GM12892 (cell line): Measurements from ENCODE around the gene KLHL2.
"Not testable (repeated sequence)": the region's sequence is repeated elsewhere in the genome, so short reads cannot be mapped to it uniquely, and the experiment has no call there.

Experiments used
- DNase-seq: peaks from one replicate; pipeline ENCODE4 v3.0.0; 2011; ENCODE audit not compliant: insufficient read length
- FAIRE-seq: peaks from 2 replicates; lab custom pipeline; 2011; peaks lifted over from hg19 to GRCh38; lab: Jason Lieb, UNC
- POLR2A ChIP-seq: IDR thresholded peaks from 2 replicates; pipeline ENCODE4 v1.6.1; 2011; ENCODE audit warnings: low read depth, low read length, control low read depth
- POLR2AphosphoS5 ChIP-seq: IDR thresholded peaks from 2 replicates; pipeline ENCODE4 v1.6.1; 2011; ENCODE audit warnings: low read depth, low read length, control low read depth
- TAF1 ChIP-seq: IDR thresholded peaks from 2 replicates; pipeline ENCODE4 v1.6.1; 2011; ENCODE audit warnings: low read depth, mild to moderate bottlenecking, control low read depth, low read length, borderline replicate concordance

Gene KLHL2

GRCh38 chr4:165326831-165327210, 119.5 kb downstream of the KLHL2 start:
- TF ChIP-seq TAF1 (no peak), POLR2AphosphoS5 (no peak), POLR2A (no peak)
- FAIRE-seq, result no peak
- DNase-seq, result no peak

- FAIRE-seq (peak; percentile 98), DNase-seq (peak; percentile 77)
- no peak for TF ChIP-seq TAF1
- peak; percentile 51; the same call in 1 of the 2 replicates for TF ChIP-seq POLR2A
- TF ChIP-seq POLR2AphosphoS5, result peak; percentile 36; the same call in 1 of the 2 replicates
Measured at GRCh38 chr4:165327211-165328100, 120.1 kb downstream of the KLHL2 start, which contains the start of gene MSMO1. MSMO1 (plus strand) TSS chr4:165327669; CDS start chr4:165333371, 5,702 bp downstream.

- no peak for FAIRE-seq
Measured at GRCh38 chr4:165328101-165328425, 120.7 kb downstream of the KLHL2 start.

GRCh38 chr4:165328708-165329107, 121.3 kb downstream of the KLHL2 start:
- TF ChIP-seq POLR2AphosphoS5 (no peak), POLR2A (no peak), TAF1 (no peak)
- no peak for FAIRE-seq
- no peak for DNase-seq

More at GRCh38 chr4:165328101-165328425, 120.7 kb downstream of the KLHL2 start:
- no peak for DNase-seq
- no peak for TF ChIP-seq POLR2A
- no peak for TF ChIP-seq POLR2AphosphoS5
- TF ChIP-seq TAF1, result no peak

GRCh38 chr4:165330071-165330470, 122.7 kb downstream of the KLHL2 start:
- DNase-seq (no peak), FAIRE-seq (no peak)
- TF ChIP-seq TAF1, result no peak
- no peak for TF ChIP-seq POLR2A
- TF ChIP-seq POLR2AphosphoS5, result no peak

GRCh38 chr4:165330666-165331065, 123.3 kb downstream of the KLHL2 start:
- no peak for DNase-seq
- no peak for FAIRE-seq
- no peak for TF ChIP-seq POLR2A
- no peak for TF ChIP-seq POLR2AphosphoS5
- TF ChIP-seq TAF1, result no peak

GRCh38 chr4:165331359-165331758, 124.0 kb downstream of the KLHL2 start:
- no peak for FAIRE-seq
- DNase-seq, result no peak
- TF ChIP-seq POLR2AphosphoS5, result no peak
- TF ChIP-seq POLR2A, result no peak
- TF ChIP-seq TAF1, result no peak

GRCh38 chr4:165331823-165332222, 124.5 kb downstream of the KLHL2 start:
- FAIRE-seq (no peak), DNase-seq (no peak)
- TF ChIP-seq TAF1, result no peak
- no peak for TF ChIP-seq POLR2AphosphoS5
- no peak for TF ChIP-seq POLR2A

- FAIRE-seq, result peak; percentile 14
- DNase-seq, result no peak
- TF ChIP-seq POLR2AphosphoS5 (no peak), POLR2A (no peak), TAF1 (no peak)
Measured at GRCh38 chr4:165332502-165332901, 125.1 kb downstream of the KLHL2 start.

GRCh38 chr4:165335163-165335703, 127.9 kb downstream of the KLHL2 start:
- DNase-seq (no peak), FAIRE-seq (no peak)
- TF ChIP-seq POLR2A, result no peak
- TF ChIP-seq TAF1, result no peak
- no peak for TF ChIP-seq POLR2AphosphoS5

GRCh38 chr4:165336743-165337142, 129.4 kb downstream of the KLHL2 start:
- no peak for TF ChIP-seq POLR2AphosphoS5
- no peak for TF ChIP-seq TAF1
- FAIRE-seq (no peak), DNase-seq (no peak)

GRCh38 chr4:165342340-165342739, 135.0 kb downstream of the KLHL2 start:
- DNase-seq, FAIRE-seq: not testable (repeated sequence)
